ENCODE results near the gene TWNK. TPM values are rescaled to one million over a fixed set of nuclear protein-coding genes. Genes with fewer than 3 reads are reported as not detected.

TWNK gene
- total and polyA plus RNA-seq, 2 experiments from 2014 or later, result 12.2 to 29.4 TPM

DNA sequence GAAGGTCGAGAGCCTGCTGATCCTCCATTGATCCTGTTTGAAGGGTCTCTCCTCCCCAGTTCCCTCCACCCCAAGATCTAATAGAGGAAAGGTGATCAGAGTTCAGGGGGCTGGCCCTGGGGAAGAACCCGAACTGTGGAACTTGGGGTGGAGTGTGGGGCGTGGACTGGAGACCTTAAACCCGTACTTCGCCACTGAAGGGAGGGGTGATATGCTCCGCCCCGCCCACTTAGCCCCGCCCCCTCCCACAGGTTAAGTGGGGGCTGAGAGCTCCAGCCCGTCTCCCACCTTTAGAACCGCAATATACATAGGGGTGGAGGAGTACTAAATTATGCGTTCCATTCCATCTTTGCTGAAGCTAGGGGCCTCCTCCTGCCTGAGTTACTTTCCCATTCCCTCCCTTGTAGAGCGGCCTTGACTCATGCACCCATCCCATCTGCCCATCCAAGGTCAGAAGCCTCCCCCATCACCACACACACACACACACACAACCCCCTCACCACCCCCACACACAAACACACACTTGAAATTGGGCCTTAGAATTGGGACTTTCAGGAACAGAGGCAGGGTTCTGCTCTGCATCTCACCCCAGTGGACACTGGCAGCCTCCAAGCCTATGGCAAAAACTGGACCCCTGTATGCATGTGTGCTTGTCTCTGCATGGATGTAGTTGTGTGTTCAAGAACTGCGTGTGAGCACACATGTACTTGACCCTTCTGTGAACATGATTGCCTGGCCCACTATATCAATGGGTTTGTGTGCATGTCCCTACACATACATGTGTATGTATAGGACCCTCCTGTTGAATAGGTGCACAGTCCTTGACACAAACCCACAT lies 17.0 kb upstream of the TWNK start (continued):
- TF ChIP-seq, protein P1, sequence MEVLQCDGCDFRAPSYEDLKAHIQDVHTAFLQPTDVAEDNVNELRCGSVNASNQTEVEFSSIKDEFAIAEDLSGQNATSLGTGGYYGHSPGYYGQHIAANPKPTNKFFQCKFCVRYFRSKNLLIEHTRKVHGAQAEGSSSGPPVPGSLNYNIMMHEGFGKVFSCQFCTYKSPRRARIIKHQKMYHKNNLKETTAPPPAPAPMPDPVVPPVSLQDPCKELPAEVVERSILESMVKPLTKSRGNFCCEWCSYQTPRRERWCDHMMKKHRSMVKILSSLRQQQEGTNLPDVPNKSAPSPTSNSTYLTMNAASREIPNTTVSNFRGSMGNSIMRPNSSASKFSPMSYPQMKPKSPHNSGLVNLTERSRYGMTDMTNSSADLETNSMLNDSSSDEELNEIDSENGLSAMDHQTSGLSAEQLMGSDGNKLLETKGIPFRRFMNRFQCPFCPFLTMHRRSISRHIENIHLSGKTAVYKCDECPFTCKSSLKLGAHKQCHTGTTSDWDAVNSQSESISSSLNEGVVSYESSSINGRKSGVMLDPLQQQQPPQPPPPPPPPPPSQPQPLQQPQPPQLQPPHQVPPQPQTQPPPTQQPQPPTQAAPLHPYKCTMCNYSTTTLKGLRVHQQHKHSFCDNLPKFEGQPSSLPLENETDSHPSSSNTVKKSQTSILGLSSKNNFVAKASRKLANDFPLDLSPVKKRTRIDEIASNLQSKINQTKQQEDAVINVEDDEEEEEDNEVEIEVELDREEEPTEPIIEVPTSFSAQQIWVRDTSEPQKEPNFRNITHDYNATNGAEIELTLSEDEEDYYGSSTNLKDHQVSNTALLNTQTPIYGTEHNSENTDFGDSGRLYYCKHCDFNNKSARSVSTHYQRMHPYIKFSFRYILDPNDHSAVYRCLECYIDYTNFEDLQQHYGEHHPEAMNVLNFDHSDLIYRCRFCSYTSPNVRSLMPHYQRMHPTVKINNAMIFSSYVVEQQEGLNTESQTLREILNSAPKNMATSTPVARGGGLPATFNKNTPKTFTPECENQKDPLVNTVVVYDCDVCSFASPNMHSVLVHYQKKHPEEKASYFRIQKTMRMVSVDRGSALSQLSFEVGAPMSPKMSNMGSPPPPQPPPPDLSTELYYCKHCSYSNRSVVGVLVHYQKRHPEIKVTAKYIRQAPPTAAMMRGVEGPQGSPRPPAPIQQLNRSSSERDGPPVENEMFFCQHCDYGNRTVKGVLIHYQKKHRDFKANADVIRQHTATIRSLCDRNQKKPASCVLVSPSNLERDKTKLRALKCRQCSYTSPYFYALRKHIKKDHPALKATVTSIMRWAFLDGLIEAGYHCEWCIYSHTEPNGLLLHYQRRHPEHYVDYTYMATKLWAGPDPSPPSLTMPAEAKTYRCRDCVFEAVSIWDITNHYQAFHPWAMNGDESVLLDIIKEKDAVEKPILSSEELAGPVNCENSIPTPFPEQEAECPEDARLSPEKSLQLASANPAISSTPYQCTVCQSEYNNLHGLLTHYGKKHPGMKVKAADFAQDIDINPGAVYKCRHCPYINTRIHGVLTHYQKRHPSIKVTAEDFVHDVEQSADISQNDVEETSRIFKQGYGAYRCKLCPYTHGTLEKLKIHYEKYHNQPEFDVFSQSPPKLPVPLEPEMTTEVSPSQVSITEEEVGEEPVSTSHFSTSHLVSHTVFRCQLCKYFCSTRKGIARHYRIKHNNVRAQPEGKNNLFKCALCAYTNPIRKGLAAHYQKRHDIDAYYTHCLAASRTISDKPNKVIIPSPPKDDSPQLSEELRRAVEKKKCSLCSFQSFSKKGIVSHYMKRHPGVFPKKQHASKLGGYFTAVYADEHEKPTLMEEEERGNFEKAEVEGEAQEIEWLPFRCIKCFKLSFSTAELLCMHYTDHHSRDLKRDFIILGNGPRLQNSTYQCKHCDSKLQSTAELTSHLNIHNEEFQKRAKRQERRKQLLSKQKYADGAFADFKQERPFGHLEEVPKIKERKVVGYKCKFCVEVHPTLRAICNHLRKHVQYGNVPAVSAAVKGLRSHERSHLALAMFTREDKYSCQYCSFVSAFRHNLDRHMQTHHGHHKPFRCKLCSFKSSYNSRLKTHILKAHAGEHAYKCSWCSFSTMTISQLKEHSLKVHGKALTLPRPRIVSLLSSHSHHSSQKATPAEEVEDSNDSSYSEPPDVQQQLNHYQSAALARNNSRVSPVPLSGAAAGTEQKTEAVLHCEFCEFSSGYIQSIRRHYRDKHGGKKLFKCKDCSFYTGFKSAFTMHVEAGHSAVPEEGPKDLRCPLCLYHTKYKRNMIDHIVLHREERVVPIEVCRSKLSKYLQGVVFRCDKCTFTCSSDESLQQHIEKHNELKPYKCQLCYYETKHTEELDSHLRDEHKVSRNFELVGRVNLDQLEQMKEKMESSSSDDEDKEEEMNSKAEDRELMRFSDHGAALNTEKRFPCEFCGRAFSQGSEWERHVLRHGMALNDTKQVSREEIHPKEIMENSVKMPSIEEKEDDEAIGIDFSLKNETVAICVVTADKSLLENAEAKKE (CRISPR knock-in tag; IDR thresholded peaks at IDR 0.05), result no peak
- no peak for TF ChIP-seq ZNF114 (CRISPR knock-in tag; IDR thresholded peaks at IDR 0.05)

DNA sequence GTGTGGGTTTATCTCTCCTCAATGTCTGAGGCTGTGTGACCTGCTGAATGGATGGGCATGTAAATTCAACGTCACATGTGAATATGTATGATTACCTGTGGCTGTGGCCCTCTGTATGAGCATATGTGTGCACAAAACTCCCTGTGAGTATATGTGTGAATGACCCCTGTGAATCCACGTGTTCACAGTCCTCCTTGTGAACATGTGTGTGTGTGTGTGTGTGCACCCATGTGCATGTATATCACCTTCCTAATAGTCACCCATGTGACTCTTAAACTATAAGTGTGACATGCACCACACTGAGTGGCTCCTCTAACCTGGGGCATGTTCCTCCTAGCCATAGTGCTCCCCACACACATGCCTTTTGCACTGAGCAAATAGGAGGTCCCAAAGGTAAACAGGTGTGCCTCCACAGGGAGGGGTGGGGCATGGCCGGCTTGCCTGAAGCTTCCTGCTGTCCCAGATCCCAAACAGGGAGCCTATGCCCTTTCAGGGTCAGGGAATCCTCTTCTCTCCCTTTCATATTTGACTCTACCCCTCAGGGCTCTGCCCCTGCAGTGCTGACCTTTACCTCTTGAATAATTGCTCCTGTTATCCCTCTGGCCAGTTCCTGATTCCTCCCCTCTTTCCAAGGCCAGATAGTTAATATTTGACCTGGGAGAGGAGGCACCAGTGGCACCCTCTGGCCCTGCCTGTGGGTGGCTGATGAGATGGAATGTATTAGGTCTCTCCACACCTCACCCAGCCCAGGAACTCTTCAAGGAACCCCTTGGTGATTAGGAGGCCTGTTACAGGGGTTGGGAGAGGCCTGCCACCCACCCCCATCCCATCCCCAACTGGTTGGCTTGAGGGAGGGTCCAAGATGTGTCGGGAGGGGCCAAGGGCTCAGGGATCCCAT lies 16.2 kb upstream of the TWNK start:
- no peaks in the 10 kb centered on the region for H4K20me1 ChIP-seq (replicated peaks; ENCODE audit: insufficient read depth)
- peaks cover 32% of the 10 kb centered on the region for H3K4me1 Mint-ChIP-seq
- H3K4me1 ChIP-seq (ENCODE audit: insufficient read depth), result peaks cover 26% of the 10 kb centered on the region
- no peaks in the 10 kb centered on the region for H3K9me3 Mint-ChIP-seq
- H3F3A ChIP-seq (replicated peaks; ENCODE audit: low read depth), result peaks cover 5% of the 10 kb centered on the region; the same call in 1 of the 2 replicates
- H3K27me3 ChIP-seq (ENCODE audit: insufficient read depth), result no peaks in the 10 kb centered on the region
- H3K4me3 ChIP-seq, result no peak overlapping the region
- no peak overlapping the region for H2AFZ ChIP-seq
- no peak overlapping the region for H3K27ac Mint-ChIP-seq
- H3K27ac ChIP-seq (ENCODE audit: low read depth), result no peak overlapping the region
- no peak overlapping the region for H3K4me2 ChIP-seq
- ATAC-seq (no peak), DNase-seq (ENCODE audit: low spot score) (no peak)
- no peaks in the 10 kb centered on the region for H3K9me2 ChIP-seq (ENCODE audit: insufficient read depth)
- H3K36me3 ChIP-seq (ENCODE audit: insufficient read depth), result no peaks in the 10 kb centered on the region
- H3K4me3 Mint-ChIP-seq, result peak overlapping the region; percentile 77; the same call in 2 of the 3 replicates
- no peaks in the 10 kb centered on the region for H3K36me3 Mint-ChIP-seq (ENCODE audit: low read depth)
- no peaks in the 10 kb centered on the region for H3K79me2 ChIP-seq (replicated peaks; ENCODE audit: insufficient read depth)
- peaks cover 15% of the 10 kb centered on the region for H3K27me3 Mint-ChIP-seq (ENCODE audit: insufficient read depth, low read depth, poor library complexity)
- TF ChIP-seq ZNF331 (CRISPR knock-in tag; IDR thresholded peaks at IDR 0.05; ENCODE audit: low read depth) (no peak), ZNF114 (CRISPR knock-in tag; IDR thresholded peaks at IDR 0.05) (no peak), JUNB (IDR thresholded peaks at IDR 0.05; ENCODE audit: unreplicated experiment) (no peak), POLR2AphosphoS5 (IDR thresholded peaks at IDR 0.05; ENCODE audit: low read depth) (no peak), STAT1 (IDR thresholded peaks at IDR 0.05; ENCODE audit: unreplicated experiment) (no peak), EZH2phosphoT487 (IDR thresholded peaks at IDR 0.05; ENCODE audit: unreplicated experiment) (no peak), CREB1 (CRISPR knock-in tag; IDR thresholded peaks at IDR 0.05; ENCODE audit: low read depth) (no peak), EZH2 (IDR thresholded peaks at IDR 0.05; ENCODE audit: low read depth, unreplicated experiment) (no peak), NANOG (IDR thresholded peaks at IDR 0.05; ENCODE audit: borderline replicate concordance) (no peak)
- TF ChIP-seq, protein P2, sequence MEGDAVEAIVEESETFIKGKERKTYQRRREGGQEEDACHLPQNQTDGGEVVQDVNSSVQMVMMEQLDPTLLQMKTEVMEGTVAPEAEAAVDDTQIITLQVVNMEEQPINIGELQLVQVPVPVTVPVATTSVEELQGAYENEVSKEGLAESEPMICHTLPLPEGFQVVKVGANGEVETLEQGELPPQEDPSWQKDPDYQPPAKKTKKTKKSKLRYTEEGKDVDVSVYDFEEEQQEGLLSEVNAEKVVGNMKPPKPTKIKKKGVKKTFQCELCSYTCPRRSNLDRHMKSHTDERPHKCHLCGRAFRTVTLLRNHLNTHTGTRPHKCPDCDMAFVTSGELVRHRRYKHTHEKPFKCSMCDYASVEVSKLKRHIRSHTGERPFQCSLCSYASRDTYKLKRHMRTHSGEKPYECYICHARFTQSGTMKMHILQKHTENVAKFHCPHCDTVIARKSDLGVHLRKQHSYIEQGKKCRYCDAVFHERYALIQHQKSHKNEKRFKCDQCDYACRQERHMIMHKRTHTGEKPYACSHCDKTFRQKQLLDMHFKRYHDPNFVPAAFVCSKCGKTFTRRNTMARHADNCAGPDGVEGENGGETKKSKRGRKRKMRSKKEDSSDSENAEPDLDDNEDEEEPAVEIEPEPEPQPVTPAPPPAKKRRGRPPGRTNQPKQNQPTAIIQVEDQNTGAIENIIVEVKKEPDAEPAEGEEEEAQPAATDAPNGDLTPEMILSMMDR (conservative IDR thresholded peaks at IDR 0.05; ENCODE audit: low read depth in 2 of 2), result no peak

All from GM23338 (cell line).